ENCODE data around the gene FZD10.

- TF ChIP-seq POLR2AphosphoS5 (IDR thresholded peaks at IDR 0.05; ENCODE audit: low read depth, low read length) (no peak), EGR1 (IDR thresholded peaks at IDR 0.05; ENCODE audit: low read depth) (no peak), CTCF (IDR thresholded peaks at IDR 0.05 in 2 of 3, conservative IDR thresholded peaks at IDR 0.05 in 1 of 3; ENCODE audit: borderline replicate concordance in 1 of 3, insufficient read depth in 1 of 3, low read depth in 2 of 3, low read length in 2 of 3) (no peak), POLR2A (IDR thresholded peaks at IDR 0.05; ENCODE audit: borderline replicate concordance, extremely low read depth, insufficient read depth, insufficient read length) (no peak), REST (IDR thresholded peaks at IDR 0.05; ENCODE audit: low read depth) (no peak), JUND (IDR thresholded peaks at IDR 0.05) (no peak)
Observed at GRCh38 chr12:130124106-130124505, 38.2 kb upstream of the FZD10 start.

All from HCT116 (cell line).